ENCODE measurements around the gene KRTAP2-4.
"Not testable (repeated sequence)": the region's sequence is repeated elsewhere in the genome, so short reads cannot be mapped to it uniquely, and the experiment has no call there.

GRCh38 chr17:41065016-41065689 lies 526 bp downstream of the KRTAP2-4 start:
- TF ChIP-seq CTCF (IDR thresholded peaks at IDR 0.05; ENCODE audit: insufficient read depth, low read length); REST (IDR thresholded peaks at IDR 0.05; ENCODE audit: insufficient replicate concordance, low read depth); POLR2AphosphoS5 (IDR thresholded peaks at IDR 0.05; ENCODE audit: low read depth); GABPA (IDR thresholded peaks at IDR 0.05; ENCODE audit: low read depth): not testable (repeated sequence)

Data from HL-60 (cell line).